Measurements from ENCODE around the gene P3H3. TPM values are rescaled to one million over a fixed set of nuclear protein-coding genes. Genes with fewer than 3 reads are reported as not detected.
"Not testable (repeated sequence)": the region's sequence is repeated elsewhere in the genome, so short reads cannot be mapped to it uniquely, and the experiment has no call there.

Gene P3H3
- total RNA-seq, 1 experiment from 2014 or later: 34.4 TPM

DNA sequence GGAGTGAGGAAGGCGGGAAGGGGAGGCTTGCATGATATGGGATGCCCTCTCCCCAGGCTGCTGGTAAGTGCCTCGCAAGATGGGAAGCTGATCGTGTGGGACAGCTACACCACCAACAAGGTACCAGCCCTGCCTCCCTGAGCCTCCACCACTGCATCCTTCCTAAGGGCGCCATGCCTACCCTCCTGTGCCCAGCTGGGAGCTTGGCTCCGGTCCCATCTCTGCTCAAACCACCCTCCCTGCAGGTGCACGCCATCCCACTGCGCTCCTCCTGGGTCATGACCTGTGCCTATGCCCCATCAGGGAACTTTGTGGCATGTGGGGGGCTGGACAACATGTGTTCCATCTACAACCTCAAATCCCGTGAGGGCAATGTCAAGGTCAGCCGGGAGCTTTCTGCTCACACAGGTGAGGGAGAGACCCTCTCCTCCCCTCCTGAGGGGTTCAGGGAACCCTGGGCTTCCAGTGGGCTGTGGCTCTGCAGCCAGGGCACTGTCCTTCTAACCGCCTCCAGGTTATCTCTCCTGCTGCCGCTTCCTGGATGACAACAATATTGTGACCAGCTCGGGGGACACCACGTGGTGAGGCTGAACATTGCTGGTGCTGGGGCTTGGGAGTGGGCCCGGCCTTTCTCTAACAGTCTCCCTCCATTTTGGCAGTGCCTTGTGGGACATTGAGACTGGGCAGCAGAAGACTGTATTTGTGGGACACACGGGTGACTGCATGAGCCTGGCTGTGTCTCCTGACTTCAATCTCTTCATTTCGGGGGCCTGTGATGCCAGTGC is 15.1 kb downstream of the P3H3 start:
- peak; percentile 6 for DNase-seq (ENCODE audit: low read depth)

GRCh38 chr12:6845395-6845794 is 17.2 kb downstream of the P3H3 start:
- DNase-seq (ENCODE audit: low read depth): no peak

DNA sequence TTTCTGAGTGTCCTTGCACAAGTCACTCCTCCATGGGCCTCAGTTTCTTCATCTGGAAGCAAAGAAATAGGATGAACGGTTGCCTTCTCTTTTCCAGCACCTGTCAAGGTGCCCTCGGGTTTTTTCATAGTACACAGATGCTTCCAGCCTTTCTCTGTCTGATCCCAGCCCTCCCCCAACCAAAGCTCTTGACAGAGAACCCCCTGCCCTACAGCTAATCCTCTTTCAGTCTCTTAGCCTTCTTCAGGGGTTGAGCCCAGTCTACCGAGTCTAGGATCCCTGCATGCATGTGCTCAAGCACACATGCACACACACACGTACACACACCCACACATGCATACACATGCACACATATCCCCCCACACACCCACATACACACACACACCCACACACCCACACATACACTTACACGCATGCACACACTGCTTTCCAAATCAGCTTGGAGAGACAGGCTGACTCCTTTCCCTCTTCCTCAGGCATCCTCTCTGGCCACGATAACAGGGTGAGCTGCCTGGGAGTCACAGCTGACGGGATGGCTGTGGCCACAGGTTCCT is 18.2 kb downstream of the P3H3 start:
- no peak for DNase-seq (ENCODE audit: low read depth)

DNA sequence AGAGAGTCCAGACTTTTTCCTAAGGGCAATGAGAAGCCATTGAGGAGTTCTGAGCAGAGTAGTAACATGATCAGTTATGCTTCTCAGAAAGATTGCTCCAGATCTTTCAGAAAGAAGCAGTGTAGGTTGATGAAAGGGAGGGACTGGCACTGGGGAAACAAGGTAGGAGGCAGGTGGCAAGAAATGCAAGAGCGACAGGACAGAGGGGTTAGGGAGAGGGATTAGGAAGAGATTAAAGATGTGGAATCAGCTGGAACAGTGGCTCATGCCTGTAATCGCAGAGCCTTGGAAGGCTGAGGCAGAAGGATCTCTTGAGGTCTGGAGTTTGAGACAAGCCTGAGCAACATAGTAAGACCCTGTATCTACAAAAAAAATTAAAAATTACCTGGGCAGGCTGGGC is 19.5 kb downstream of the P3H3 start:
- DNase-seq (ENCODE audit: low read depth): no peak

DNA sequence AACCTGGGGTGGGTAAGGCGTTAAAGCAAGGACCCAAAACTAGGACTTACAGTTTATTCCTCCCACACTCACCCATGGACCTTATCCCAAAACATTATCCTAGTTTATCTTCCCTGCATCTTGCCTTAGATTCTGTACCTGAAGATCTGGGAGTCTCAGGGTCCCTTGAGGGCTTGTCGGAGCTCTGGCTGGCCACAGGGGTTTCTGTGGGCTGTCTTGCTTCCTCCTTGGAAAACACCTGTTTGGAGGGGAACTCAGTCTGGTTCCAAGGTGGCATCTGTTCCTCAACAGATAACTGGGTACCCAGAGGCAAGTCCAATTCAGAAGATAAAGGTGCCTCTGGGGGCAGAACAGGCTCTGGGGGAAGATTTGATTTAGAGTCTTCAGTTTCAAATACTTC is 21.2 kb downstream of the P3H3 start:
- no peak for DNase-seq (ENCODE audit: low read depth)

- no peak for DNase-seq (ENCODE audit: low read depth)
Measured at GRCh38 chr12:6849976-6850560, 21.9 kb downstream of the P3H3 start.

DNA sequence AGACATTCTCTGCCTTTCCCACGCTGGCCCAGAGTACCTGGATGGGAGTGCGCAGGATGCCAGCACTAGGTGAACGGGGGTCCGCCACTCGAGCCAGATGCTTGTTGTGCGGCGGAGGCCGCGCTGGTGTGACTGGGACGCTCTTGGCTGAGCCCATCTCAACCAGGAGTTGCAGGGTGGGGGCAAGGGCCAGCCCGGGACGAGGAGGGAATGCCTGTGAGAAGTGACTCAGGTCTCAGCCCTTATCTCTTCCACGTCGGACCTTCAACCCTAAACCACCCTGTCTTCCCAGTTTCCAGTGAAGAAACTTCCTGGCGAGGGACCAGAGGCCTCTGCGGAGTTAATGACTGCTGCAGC is 22.6 kb downstream of the P3H3 start:
- no peak for DNase-seq (ENCODE audit: low read depth)

GRCh38 chr12:6851153-6851920 is 23.1 kb downstream of the P3H3 start, which contains the start of gene CDCA3:
TSS of gene CDCA3 (minus strand) at chr12:6851286. CDS start at chr12:6850952, 334 bp downstream.
- DNase-seq (ENCODE audit: low read depth): peak; percentile 99

- DNase-seq (ENCODE audit: low read depth): peak; percentile 99
Measured at GRCh38 chr12:6851921-6852650, 23.9 kb downstream of the P3H3 start, which contains the start of gene USP5. TSS of gene USP5 (plus strand) at chr12:6852150. CDS start at chr12:6852180, 30 bp downstream.

- peak; percentile 60 for DNase-seq (ENCODE audit: low read depth)
Measured at GRCh38 chr12:6852651-6853354, 24.6 kb downstream of the P3H3 start.

- no peak for DNase-seq (ENCODE audit: low read depth)
Measured at GRCh38 chr12:6853626-6854025, 25.4 kb downstream of the P3H3 start.

DNA sequence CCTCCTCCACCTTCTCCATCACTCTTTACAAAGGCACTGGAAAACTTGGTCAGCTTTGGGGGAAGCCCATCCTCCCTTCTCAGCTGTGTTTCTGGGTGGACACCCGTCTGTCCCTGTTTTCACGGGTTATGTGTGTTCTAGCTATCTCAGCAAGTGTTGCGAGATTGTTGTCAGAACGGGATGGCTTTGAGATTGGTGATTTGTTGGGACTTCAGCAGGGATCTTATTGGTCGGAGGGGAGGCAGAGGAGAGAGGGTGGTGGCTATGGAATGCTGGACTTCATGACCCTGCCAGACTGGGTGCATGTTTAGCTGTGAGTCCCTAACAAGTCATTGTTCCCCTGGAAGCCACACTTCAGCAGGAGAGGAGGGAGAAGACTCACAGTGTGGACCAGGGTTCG is 25.8 kb downstream of the P3H3 start:
- DNase-seq (ENCODE audit: low read depth): no peak

DNA sequence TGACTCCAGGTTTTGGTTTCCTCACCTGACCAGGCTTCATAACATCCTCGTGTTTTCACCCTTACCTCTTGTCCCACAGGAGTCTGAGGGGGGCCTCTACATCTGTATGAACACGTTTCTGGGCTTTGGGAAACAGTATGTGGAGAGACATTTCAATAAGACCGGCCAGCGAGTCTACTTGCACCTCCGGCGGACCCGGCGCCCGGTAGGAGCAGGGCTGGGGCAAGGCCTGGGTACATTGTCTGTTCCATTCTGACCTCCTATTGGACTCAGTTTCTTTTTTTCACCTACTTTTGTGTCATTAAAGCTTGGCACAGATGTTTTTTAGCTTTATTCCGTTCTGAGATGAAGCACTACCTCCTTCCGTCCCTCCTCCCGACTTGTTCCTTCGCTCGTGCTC is 27.1 kb downstream of the P3H3 start:
- no peak for DNase-seq (ENCODE audit: low read depth)

GRCh38 chr12:6858799-6859198 is 30.6 kb downstream of the P3H3 start:
- DNase-seq (ENCODE audit: low read depth): no peak

DNA sequence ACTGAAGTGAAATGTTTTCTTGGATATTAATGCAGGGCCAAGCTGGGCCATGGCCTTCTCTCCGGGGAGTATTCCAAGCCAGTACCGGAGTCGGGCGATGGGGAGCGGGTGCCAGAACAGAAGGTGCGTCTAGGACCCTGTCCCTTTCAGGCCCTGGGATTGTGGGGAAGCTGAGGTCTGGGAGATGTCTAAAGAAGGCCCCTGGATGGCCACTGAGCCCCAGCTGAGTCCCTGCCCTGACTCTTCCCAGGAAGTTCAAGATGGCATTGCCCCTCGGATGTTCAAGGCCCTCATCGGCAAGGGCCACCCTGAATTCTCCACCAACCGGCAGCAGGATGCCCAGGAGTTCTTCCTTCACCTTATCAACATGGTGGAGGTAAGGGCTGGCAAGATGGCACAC is 31.9 kb downstream of the P3H3 start:
- no peak for DNase-seq (ENCODE audit: low read depth)

DNA sequence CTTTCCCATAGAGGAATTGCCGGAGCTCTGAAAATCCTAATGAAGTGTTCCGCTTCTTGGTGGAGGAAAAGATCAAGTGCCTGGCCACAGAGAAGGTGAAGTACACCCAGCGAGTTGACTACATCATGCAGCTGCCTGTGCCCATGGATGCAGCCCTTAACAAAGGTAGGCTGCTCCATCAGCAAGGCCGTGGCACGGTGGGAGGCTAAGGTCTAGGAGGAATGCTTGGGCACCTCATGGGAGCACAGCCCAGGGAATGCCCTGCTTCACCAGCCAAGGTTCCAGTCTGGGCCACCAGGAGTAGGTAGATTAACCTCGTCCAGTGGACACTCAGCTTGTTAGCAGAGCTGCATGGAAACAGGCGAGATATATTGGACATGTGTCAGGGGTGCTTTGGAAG is 32.7 kb downstream of the P3H3 start:
- DNase-seq (ENCODE audit: low read depth): no peak

DNA sequence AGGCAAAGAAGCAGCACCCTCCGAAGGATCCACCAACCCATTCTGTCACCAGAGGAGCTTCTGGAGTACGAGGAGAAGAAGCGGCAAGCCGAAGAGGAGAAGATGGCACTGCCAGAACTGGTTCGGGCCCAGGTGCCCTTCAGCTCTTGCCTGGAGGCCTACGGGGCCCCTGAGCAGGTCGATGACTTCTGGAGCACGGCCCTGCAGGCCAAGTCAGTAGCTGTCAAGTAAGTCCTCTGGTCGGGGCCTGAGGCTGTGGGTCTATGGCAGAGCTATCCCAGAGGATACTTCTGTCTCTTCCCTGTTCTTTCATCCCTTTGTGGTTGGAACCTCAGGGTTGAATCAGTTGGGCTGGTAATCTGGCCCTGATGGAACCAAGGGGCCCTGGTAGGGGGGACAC is 33.2 kb downstream of the P3H3 start:
- DNase-seq (ENCODE audit: low read depth): no peak

DNA sequence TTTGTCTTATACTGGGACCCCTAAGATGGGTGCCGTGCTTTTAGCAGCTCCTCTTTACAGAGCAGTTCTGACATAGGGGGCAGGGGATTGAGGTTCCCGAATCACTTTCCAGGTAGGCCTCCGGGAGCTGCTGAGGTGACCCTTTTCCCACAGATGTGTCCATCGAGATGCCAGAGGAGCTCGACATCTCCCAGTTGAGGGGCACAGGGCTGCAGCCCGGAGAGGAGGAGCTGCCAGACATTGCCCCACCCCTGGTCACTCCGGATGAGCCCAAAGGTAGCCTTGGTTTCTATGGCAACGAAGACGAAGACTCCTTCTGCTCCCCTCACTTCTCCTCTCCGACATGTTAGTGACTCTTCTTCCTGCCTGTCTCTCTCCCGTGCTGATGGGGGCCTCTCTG is 34.8 kb downstream of the P3H3 start:
- DNase-seq (ENCODE audit: low read depth): no peak

DNA sequence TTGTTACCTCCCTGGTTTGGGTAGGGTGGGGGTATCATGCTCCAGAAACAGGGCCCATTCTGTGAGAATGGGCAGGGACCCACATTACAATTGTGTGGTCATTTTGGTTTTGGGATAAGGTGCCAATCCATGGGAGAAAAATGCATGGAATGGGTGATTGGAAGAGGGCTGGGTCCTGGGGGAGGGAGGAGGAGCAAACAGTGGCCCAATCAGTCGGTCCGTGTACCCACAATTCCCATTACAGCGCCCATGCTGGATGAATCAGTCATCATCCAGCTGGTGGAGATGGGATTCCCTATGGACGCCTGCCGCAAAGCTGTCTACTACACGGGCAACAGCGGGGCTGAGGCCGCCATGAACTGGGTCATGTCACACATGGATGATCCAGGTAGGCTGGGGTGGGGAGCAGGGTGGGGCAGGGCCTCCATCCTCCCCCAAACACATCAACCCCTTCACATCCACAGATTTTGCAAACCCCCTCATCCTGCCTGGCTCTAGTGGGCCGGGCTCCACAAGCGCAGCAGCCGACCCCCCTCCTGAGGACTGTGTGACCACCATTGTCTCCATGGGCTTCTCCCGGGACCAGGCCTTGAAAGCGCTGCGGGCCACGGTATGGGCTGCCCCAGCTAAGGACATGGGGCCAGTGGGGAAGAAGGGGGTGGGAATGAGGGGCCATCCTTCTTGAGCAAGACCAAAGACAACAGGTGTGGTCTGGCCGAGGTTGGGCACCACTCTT is 35.5 kb downstream of the P3H3 start:
- no peak for DNase-seq (ENCODE audit: low read depth)

DNA sequence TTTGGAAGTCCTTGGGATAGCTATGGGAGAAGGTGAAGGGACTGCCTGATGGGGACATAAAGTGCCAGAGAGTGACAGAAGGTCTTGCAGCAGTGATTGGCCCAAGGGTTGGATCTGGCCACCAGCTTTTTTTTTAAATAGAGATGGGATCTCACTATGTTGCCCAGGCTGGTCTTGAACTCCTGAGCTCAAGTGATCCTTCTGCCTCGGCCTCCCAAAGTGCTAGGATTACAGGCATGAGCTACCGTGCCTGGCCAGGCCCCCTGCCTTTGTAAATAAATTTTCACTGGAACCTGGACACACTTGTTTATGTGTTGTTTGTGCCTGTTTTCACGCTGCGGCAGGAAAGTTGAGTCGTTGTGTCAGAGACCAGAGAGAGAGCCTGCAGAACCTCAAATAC is 37.1 kb downstream of the P3H3 start:
- DNase-seq (ENCODE audit: low read depth): not testable (repeated sequence)
